A673 (cell line): Measurements from ENCODE around the gene FKBP5. TPM values are rescaled to one million over a fixed set of nuclear protein-coding genes. Genes with fewer than 3 reads are reported as not detected.
"Not testable (repeated sequence)": the region's sequence is repeated elsewhere in the genome, so short reads cannot be mapped to it uniquely, and the experiment has no call there.

Experiments
- BruUV-seq: library from RNA; stranded (reverse); fragments of 400-500 nt; replicated peaks from 2 replicates; lab custom pipeline; 2021; lab: Mats Ljungman, UMichigan
- CTCF ChIA-PET: fragments of 300-600 bp; sonication (Branson Sonifier 250); formaldehyde crosslinking; loops from one replicate; lab custom pipeline; 2022; ENCODE audit warnings: antibody characterized with exemption; lab: Charles Lee
- POLR2A ChIA-PET: fragments of 300-600 bp; sonication (Branson Sonifier 250); formaldehyde crosslinking; loops from one replicate; lab custom pipeline; 2022; ENCODE audit warnings: antibody characterized with exemption; ENCODE audit not compliant: low non-redundant PET; lab: Charles Lee
- DNase-seq: peaks from one replicate; pipeline ENCODE4 v3.0.0-alpha.2; 2015; ENCODE audit warnings: low spot score
- H3K27ac ChIP-seq: fragments of 200-600 bp; sonication (generic); 2 replicates; pipeline ENCODE4 v1.5.1; 2016; ENCODE audit warnings: mixed run types, low read depth, mild to moderate bottlenecking, mixed read lengths, antibody characterized with exemption, low read length; ENCODE audit not compliant: poor library complexity, severe bottlenecking
- H3K27me3 ChIP-seq: fragments of 200-600 bp; sonication (generic); replicated peaks from 2 replicates; pipeline ENCODE4 v1.6.1; 2017; ENCODE audit warnings: mixed run types, low read depth, mild to moderate bottlenecking, mixed read lengths, antibody characterized with exemption, low read length; ENCODE audit not compliant: insufficient read depth, poor library complexity
- H3K36me3 ChIP-seq: fragments of 200-600 bp; sonication (generic); 2 replicates; pipeline ENCODE4 v1.6.1; 2016; ENCODE audit warnings: mixed run types, mild to moderate bottlenecking, mixed read lengths, antibody characterized with exemption, low read length; ENCODE audit not compliant: insufficient read depth, poor library complexity, severe bottlenecking
- H3K4me1 ChIP-seq: fragments of 200-600 bp; sonication (generic); 2 replicates; pipeline ENCODE4 v1.6.1; 2017; ENCODE audit warnings: mixed run types, mild to moderate bottlenecking, mixed read lengths, antibody characterized with exemption, low read length; ENCODE audit not compliant: insufficient read depth, poor library complexity, severe bottlenecking
- H3K4me3 ChIP-seq: fragments of 200-600 bp; sonication (generic); 2 replicates; pipeline ENCODE4 v1.5.1; 2016; ENCODE audit warnings: low read depth, mixed run types, mild to moderate bottlenecking, mixed read lengths, low read length; ENCODE audit not compliant: poor library complexity, severe bottlenecking
- H3K9me3 ChIP-seq: fragments of 200-600 bp; sonication (generic); 2 replicates; pipeline ENCODE4 v1.6.1; 2016; ENCODE audit warnings: mixed run types, low read depth, mild to moderate bottlenecking, mixed read lengths, antibody characterized with exemption, low read length; ENCODE audit not compliant: poor library complexity, severe bottlenecking
- CTCF ChIP-seq: fragments of 300-800, 200-600 bp; sonication (generic); conservative IDR thresholded peaks from 2 replicates; pipeline ENCODE4 v1.5.1; 2017; ENCODE audit warnings: low read depth, mild to moderate bottlenecking, antibody characterized with exemption, low read length, moderate library complexity, mixed read lengths
- EZH2 ChIP-seq: fragments of 200-600 bp; sonication (generic); IDR thresholded peaks from 2 replicates; pipeline ENCODE4 v1.6.1; 2017; ENCODE audit warnings: borderline replicate concordance, low read depth, mild to moderate bottlenecking, mixed read lengths, antibody characterized with exemption, low read length; ENCODE audit not compliant: poor library complexity, severe bottlenecking
- intact Hi-C: fragments of 100-400 bp; cut with micrococcal nuclease; formaldehyde crosslinking; loops from one replicate; pipeline ENCODE4 v1.10.0; 2022; ENCODE audit not compliant: unreplicated experiment
- total RNA-seq: library from RNA; stranded (reverse); gene quantifications from 2 replicates; pipeline ENCODE4 v1.2.3, GENCODE V29; 2021

The FKBP5 gene
- total RNA-seq, 1 experiment from 2014 or later = 20.4 TPM

DNA sequence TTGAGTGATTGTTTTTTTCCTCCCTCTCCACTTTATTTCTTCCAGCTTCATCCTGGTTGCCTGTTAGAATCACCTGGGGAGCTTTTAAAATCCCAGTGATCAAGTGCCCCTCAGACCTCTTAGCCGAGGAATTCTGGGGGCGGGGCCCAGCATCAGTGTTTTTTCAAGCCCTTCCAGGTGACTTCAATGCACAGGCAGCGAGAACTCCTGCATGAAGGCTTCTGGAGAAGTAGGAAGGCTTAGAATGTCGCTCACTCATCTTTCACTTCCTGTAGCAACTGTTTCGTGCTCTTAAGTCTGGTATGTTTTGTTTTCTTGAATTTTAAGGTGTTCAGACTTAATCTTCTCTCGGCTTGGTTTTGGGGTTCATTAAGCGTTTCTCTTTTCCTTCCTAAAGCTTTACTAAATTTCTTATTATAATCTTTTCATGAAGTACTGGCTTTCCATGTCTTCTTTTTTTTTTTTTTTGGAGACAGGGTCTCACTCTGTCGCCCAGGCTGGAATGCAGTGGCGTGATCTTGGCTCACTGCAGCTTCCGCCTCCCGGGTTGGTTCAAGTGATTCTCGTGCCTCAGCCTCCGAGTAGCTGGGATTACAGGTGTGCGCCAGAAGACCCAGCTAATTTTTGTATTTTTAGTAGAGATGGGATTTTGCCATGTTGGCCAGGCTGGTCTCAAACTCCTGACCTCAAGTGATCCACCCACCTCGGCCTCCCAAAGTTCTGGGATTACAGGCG lies 145.1 kb downstream of the FKBP5 start:
- POLR2A ChIA-PET = no interaction called here

GRCh38 chr6:35541836-35542235 lies 146.9 kb downstream of the FKBP5 start:
- ChIA-PET CTCF (no interaction called here), POLR2A (no interaction called here)
- Histone ChIP-seq H3K27me3 (no peaks in the 10 kb centered on the region), H3K36me3 (no peaks in the 10 kb centered on the region), H3K9me3 (no peaks in the 10 kb centered on the region), H3K4me1 (no peaks in the 10 kb centered on the region), H3K27ac (no peak overlapping the region), H3K4me3 (no peak overlapping the region)
- intact Hi-C loops = no loop called here
- DNase-seq = no peak
- BruUV-seq = no TSS peak
- no peak for TF ChIP-seq CTCF
- no peak for TF ChIP-seq EZH2

More for the DNA sequence above, 145.1 kb downstream of the FKBP5 start:
- H3K36me3 ChIP-seq = no peaks in the 10 kb centered on the region
- TF ChIP-seq EZH2 (no peak), CTCF (no peak)
- H3K4me3 ChIP-seq = no peak overlapping the region
- DNase-seq = no peak
- BruUV-seq = no TSS peak
- no peaks in the 10 kb centered on the region for H3K9me3 ChIP-seq
- CTCF ChIA-PET = no interaction called here
- H3K27me3 ChIP-seq = no peaks in the 10 kb centered on the region
- no peak overlapping the region for H3K27ac ChIP-seq
- intact Hi-C loops = no loop called here
- no peaks in the 10 kb centered on the region for H3K4me1 ChIP-seq

- ChIA-PET POLR2A (interaction anchor here (0.6 kb wide), 1 partner anchor 148 kb away, joined by 5 read pairs; no protein-coding TSS in a partner anchor), CTCF (no interaction called here)
- H3K4me3 ChIP-seq = no peak overlapping the region
- intact Hi-C loops = no loop called here
- BruUV-seq = no TSS peak
- no peaks in the 10 kb centered on the region for H3K27me3 ChIP-seq
- TF ChIP-seq CTCF (no peak), EZH2 (no peak)
- H3K36me3 ChIP-seq = no peaks in the 10 kb centered on the region
- H3K27ac ChIP-seq = no peak overlapping the region
- no peaks in the 10 kb centered on the region for H3K9me3 ChIP-seq
- DNase-seq = no peak
- peaks cover 8% of the 10 kb centered on the region for H3K4me1 ChIP-seq
Observed at GRCh38 chr6:35539223-35539622, 149.5 kb downstream of the FKBP5 start.

- BruUV-seq, intact Hi-C loops, DNase-seq, H3K27me3 ChIP-seq, H3K36me3 ChIP-seq, H3K4me3 ChIP-seq, H3K27ac ChIP-seq, POLR2A ChIA-PET, H3K9me3 ChIP-seq: not testable (repeated sequence)
- H3K4me1 ChIP-seq = peaks cover 14% of the 10 kb centered on the region
- CTCF ChIA-PET = interaction anchor here (0.6 kb wide), 2 partner anchors 13 to 199 kb away, joined by 4 to 6 read pairs; no protein-coding TSS in a partner anchor
Observed at GRCh38 chr6:35535847-35536246, 152.9 kb downstream of the FKBP5 start.
